ENCODE results near the gene MAPK4. TPM values are rescaled to one million over a fixed set of nuclear protein-coding genes. Genes with fewer than 3 reads are reported as not detected.

Gene MAPK4
- total RNA-seq, 1 experiment from 2014 or later: not detected

GRCh38 chr18:50663626-50664441, 103.9 kb downstream of the MAPK4 start:
- intact Hi-C loops (cut with micrococcal nuclease; ENCODE audit: unreplicated experiment): no loop called here
- H3K9me3 ChIP-seq (ENCODE audit: insufficient read depth, low read depth): peaks cover 8% of the 10 kb centered on the region
- no TSS peak for BruUV-seq (replicated peaks)
- H3K27ac ChIP-seq: no peak overlapping the region
- no peaks in the 10 kb centered on the region for H3K27me3 ChIP-seq (ENCODE audit: insufficient read depth, low read depth)
- H3K4me3 ChIP-seq: no peak overlapping the region
- no peaks in the 10 kb centered on the region for H3F3A ChIP-seq (ENCODE audit: insufficient read depth, low read depth)
- TF ChIP-seq CTCF (conservative IDR thresholded peaks at IDR 0.05) (no peak), EZH2 (IDR thresholded peaks at IDR 0.05; ENCODE audit: low read depth) (no peak)
- no peak for DNase-seq
- no peaks in the 10 kb centered on the region for H4K20me1 ChIP-seq (ENCODE audit: insufficient read depth)
- H3K4me2 ChIP-seq: no peak overlapping the region
- H3K79me2 ChIP-seq (ENCODE audit: low read depth): no peaks in the 10 kb centered on the region
- ChIA-PET CTCF (no interaction called here), POLR2A (ENCODE audit: unreplicated experiment) (no interaction called here)
- no peaks in the 10 kb centered on the region for H3K4me1 ChIP-seq (replicated peaks; ENCODE audit: insufficient read depth)
- H3K36me3 ChIP-seq (ENCODE audit: low read depth): no peaks in the 10 kb centered on the region
- no peaks in the 10 kb centered on the region for H3K9me2 ChIP-seq (ENCODE audit: insufficient read depth)
- no peak overlapping the region for H2AFZ ChIP-seq

GRCh38 chr18:50665015-50665414, 105.1 kb downstream of the MAPK4 start:
- intact Hi-C loops (cut with micrococcal nuclease; ENCODE audit: unreplicated experiment): no loop called here
- no peak for DNase-seq
- Histone ChIP-seq H3K9me3 (ENCODE audit: insufficient read depth, low read depth) (peaks cover 8% of the 10 kb centered on the region; the same call in 1 of the 2 replicates), H3K79me2 (ENCODE audit: low read depth) (no peaks in the 10 kb centered on the region), H3K27me3 (ENCODE audit: insufficient read depth, low read depth) (no peaks in the 10 kb centered on the region), H3K4me2 (no peak overlapping the region), H3K4me3 (no peak overlapping the region), H3K4me1 (replicated peaks; ENCODE audit: insufficient read depth) (no peaks in the 10 kb centered on the region), H3K36me3 (ENCODE audit: low read depth) (no peaks in the 10 kb centered on the region), H3K27ac (no peak overlapping the region), H2AFZ (no peak overlapping the region), H3K9me2 (ENCODE audit: insufficient read depth) (no peaks in the 10 kb centered on the region), H3F3A (ENCODE audit: insufficient read depth, low read depth) (no peaks in the 10 kb centered on the region), H4K20me1 (ENCODE audit: insufficient read depth) (no peaks in the 10 kb centered on the region)
- CTCF ChIA-PET: no interaction called here
- no TSS peak for BruUV-seq (replicated peaks)
- POLR2A ChIA-PET (ENCODE audit: unreplicated experiment): no interaction called here
- TF ChIP-seq CTCF (conservative IDR thresholded peaks at IDR 0.05): no peak
- no peak for TF ChIP-seq EZH2 (IDR thresholded peaks at IDR 0.05; ENCODE audit: low read depth)

GRCh38 chr18:50665519-50665918, 105.6 kb downstream of the MAPK4 start:
- intact Hi-C loops (cut with micrococcal nuclease; ENCODE audit: unreplicated experiment): no loop called here
- Histone ChIP-seq H3K4me1 (replicated peaks; ENCODE audit: insufficient read depth) (no peaks in the 10 kb centered on the region), H2AFZ (no peak overlapping the region), H3F3A (ENCODE audit: insufficient read depth, low read depth) (no peaks in the 10 kb centered on the region), H3K4me3 (no peak overlapping the region), H3K36me3 (ENCODE audit: low read depth) (no peaks in the 10 kb centered on the region), H3K27ac (no peak overlapping the region), H3K79me2 (ENCODE audit: low read depth) (no peaks in the 10 kb centered on the region), H4K20me1 (ENCODE audit: insufficient read depth) (no peaks in the 10 kb centered on the region), H3K4me2 (no peak overlapping the region), H3K27me3 (ENCODE audit: insufficient read depth, low read depth) (no peaks in the 10 kb centered on the region), H3K9me2 (ENCODE audit: insufficient read depth) (no peaks in the 10 kb centered on the region), H3K9me3 (ENCODE audit: insufficient read depth, low read depth) (peaks cover 8% of the 10 kb centered on the region; the same call in 1 of the 2 replicates)
- TF ChIP-seq CTCF (conservative IDR thresholded peaks at IDR 0.05) (no peak), EZH2 (IDR thresholded peaks at IDR 0.05; ENCODE audit: low read depth) (no peak)
- BruUV-seq (replicated peaks): no TSS peak
- DNase-seq: no peak
- CTCF ChIA-PET: interaction anchor here (0.6 kb wide), 1 partner anchor 24 kb away, joined by 5 read pairs; no protein-coding TSS in a partner anchor
- POLR2A ChIA-PET (ENCODE audit: unreplicated experiment): no interaction called here
